Mesodermal cell (in vitro differentiated cells): ENCODE data around the gene MRPS11.

Experiments used
- H3K27ac ChIP-seq: 2 replicates; pipeline ENCODE4 v1.7.0; 2013; ENCODE audit warnings: mild to moderate bottlenecking, low read depth, low read length, moderate library complexity; ENCODE audit not compliant: severe bottlenecking
- H3K36me3 ChIP-seq: 2 replicates; pipeline ENCODE4 v1.7.1; 2013; ENCODE audit warnings: mild to moderate bottlenecking, low read length, moderate library complexity; ENCODE audit not compliant: control insufficient read depth, insufficient read depth
- H3K4me1 ChIP-seq: one replicate; pipeline ENCODE4 v1.7.1; 2013; ENCODE audit warnings: mild to moderate bottlenecking, low read length; ENCODE audit not compliant: insufficient read depth, control insufficient read depth, poor library complexity, severe bottlenecking
- H3K4me3 ChIP-seq: 2 replicates; pipeline ENCODE4 v1.7.0; 2013; ENCODE audit warnings: low read length, control low read depth, mild to moderate bottlenecking; ENCODE audit not compliant: insufficient read depth, poor library complexity, severe bottlenecking; ENCODE audit errors: extremely low read depth
- H3K9me3 ChIP-seq: 2 replicates; pipeline ENCODE4 v1.7.1; 2013; ENCODE audit warnings: mild to moderate bottlenecking, low read length, moderate library complexity; ENCODE audit not compliant: control insufficient read depth
- WGBS, 2 experiments: methylation state at CpG; one replicate each; pipeline ENCODE4 v1.1.5; 2013; ENCODE audit warnings: missing lambda C conversion rate in 2 of 2; ENCODE audit not compliant: insufficient coverage in 2 of 2; 5-methylcytosine and 5-hydroxymethylcytosine counted together

The MRPS11 gene

DNA sequence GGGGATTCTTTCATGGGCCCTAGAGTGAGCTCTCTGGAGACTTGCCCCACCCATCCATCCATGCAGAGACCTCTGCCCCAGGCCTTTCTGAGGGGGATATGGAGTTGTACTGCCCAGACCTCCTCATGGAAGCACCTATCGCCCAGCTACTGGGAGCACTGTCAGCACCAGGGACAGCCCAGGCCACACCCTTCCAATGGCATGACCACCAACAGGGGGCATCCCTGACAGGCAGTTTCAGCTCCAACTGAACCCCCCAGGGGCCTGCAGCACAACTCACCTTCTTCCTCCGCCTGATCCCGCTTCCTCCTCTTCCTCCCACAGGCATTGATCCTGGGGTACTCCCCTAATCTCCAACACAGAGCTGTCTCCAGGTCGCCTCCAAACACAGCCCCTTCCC lies 21.8 kb downstream of the MRPS11 start:
- H3K4me3 ChIP-seq = no peak overlapping the region
- H3K27ac ChIP-seq = no peak overlapping the region
- H3K9me3 ChIP-seq = no peaks in the 10 kb centered on the region
- 72 to 84% methylated on average over 2 to 4 of the region's 4 CpGs for WGBS, 2 experiments
- H3K36me3 ChIP-seq = no peaks in the 10 kb centered on the region
- no peaks in the 10 kb centered on the region for H3K4me1 ChIP-seq

DNA sequence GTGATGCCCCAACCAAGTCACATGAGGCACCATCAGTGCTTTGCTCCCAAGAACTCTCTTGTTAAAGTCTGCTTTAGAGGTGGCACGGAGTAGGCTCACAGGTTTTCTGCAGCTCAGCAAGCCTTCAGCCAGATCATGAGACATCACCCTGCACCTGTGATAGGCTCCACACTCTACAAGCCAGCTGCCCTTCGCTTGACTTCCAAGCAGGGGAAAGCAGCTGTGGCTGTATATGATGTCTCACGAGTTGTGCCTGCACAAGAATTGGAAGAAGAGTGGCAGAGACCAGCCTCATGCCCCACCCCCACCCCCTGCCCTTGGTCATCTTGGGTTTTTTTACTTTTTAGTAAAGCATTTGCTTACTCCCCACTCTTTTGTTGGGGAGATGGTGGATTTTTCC lies 22.5 kb downstream of the MRPS11 start:
- Histone ChIP-seq H3K9me3 (no peaks in the 10 kb centered on the region), H3K27ac (no peak overlapping the region), H3K36me3 (no peaks in the 10 kb centered on the region), H3K4me3 (no peak overlapping the region), H3K4me1 (no peaks in the 10 kb centered on the region)
- WGBS, 2 experiments = 83 to 93% methylated on average over 2 to 3 of the region's 3 CpGs

DNA sequence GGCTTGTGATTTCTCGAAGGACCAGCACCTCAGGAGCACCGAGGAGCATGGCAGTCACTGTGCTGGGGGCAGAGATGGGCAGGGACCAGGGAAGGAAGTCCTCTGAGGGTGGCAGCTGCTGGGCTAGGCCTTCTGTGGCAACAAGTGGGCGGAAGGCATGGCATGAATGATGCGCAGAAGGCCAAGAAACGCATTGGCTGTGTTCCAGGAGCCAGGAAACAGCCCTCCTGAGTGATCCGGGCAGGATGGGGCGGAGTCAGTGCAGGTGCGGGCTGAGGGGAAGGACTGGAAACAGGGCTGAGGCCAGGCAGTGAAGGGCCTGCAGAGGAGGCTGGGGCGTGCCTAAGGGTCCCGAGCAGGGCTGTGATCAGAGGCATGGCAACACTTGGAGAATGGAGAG lies 23.6 kb downstream of the MRPS11 start:
- Histone ChIP-seq H3K9me3 (no peaks in the 10 kb centered on the region), H3K4me3 (no peak overlapping the region), H3K27ac (no peak overlapping the region), H3K36me3 (no peaks in the 10 kb centered on the region), H3K4me1 (no peaks in the 10 kb centered on the region)
- 81 to 82% methylated on average over 9 to 10 of the region's 10 CpGs for WGBS, 2 experiments

DNA sequence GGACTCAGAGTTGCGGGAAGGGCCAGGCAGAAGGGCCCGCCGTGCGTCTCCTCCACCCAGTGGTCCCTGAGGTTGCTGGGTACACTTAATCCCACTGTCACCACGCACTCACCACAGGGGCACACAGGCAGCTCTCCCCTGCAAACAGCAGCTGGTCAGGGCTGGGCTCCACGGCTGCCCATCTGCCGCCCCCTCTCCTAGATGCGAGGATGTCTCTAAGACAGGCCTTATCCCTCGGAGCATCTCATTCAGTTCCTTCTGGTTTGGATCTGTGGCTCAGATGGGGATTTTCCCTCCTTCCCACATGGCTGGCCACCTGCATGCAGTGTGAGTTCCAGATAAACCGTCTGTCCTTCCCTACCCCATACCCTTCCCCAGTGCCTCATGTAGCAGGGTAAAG lies 26.3 kb downstream of the MRPS11 start:
- H3K36me3 ChIP-seq = no peaks in the 10 kb centered on the region
- WGBS, 2 experiments = 89 to 92% methylated on average over 9 of the region's 10 CpGs
- no peak overlapping the region for H3K4me3 ChIP-seq
- no peaks in the 10 kb centered on the region for H3K4me1 ChIP-seq
- no peaks in the 10 kb centered on the region for H3K9me3 ChIP-seq
- no peak overlapping the region for H3K27ac ChIP-seq

DNA sequence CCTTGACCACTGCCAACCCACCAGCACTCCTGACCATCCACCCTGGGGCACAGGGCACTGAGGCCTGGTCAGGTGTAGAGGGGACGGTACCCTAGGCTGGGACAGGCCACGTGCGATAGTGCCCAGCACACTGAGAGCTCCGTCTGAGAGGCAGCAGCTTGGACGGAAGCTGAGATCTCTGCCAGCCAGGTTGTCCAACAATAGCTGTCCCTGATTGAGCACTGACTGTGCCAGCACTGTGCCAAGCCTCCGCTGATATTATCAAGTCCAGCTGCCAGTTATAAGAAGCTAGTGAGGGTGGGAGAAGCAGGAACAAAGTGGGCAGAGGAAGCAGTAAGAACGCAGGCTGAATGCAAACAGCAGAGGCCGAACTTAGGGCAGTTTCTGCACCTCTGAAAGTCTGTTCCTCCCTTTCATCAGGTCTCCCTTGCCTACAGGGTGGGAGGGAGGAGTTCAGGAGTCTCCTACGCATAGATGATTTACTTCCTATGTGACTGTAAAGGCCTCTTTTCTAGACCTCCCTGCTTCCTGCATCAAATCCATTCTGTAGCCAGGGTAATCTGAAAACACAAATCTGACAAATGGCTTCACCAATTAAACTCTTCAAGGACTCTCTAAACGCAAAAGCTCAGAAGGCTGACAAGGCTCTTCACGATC lies 29.7 kb downstream of the MRPS11 start:
- H3K4me3 ChIP-seq = no peak overlapping the region
- H3K4me1 ChIP-seq = no peaks in the 10 kb centered on the region
- H3K27ac ChIP-seq = no peak overlapping the region
- H3K9me3 ChIP-seq = no peaks in the 10 kb centered on the region
- H3K36me3 ChIP-seq = no peaks in the 10 kb centered on the region
- WGBS, 2 experiments = 83 to 94% methylated on average over 8 to 9 of the region's 11 CpGs

DNA sequence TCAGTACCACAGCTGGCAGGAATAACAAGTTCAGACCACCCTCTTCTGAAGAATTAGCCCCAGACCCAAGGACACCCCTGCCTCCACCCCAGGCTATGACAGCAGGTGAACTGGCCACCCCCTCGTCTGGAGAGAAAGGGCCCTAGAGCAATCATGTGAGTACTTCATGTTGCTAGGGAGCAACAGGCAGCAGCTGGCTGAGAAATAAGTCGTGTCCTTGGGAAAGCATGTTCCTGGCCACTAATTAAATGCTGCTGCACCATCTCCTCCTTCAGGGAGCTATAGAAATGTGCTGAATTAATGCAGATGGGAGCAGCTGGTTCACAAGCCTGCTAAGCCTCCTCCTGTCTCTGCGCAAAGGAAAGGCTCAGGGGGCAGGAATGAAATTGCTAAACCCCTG lies 31.5 kb downstream of the MRPS11 start:
- Histone ChIP-seq H3K4me3 (no peak overlapping the region), H3K4me1 (no peaks in the 10 kb centered on the region), H3K27ac (no peak overlapping the region), H3K36me3 (no peaks in the 10 kb centered on the region), H3K9me3 (no peaks in the 10 kb centered on the region)
- WGBS, 2 experiments = 93 to 100% methylated on average over 2 to 3 of the region's 3 CpGs

DNA sequence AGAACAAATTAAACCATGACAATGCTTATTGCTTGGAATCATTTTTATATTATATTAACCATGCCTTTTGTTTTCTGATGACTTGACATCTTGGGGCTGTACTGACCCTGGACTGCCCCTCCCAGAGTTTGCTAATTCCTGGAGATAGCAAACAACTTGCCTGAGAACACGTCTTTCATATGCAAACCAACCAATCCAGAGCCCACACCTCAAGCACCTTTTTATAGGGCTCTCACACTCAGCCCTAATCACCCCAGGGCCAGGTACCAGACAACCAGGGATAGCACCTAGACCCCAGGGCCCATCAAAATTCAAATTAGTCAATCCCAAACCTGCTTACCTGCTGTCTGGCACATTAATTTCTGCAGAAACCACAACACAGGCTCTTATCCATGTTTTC lies 36.9 kb downstream of the MRPS11 start:
- peaks cover 10% of the 10 kb centered on the region for H3K36me3 ChIP-seq
- H3K4me1 ChIP-seq = no peaks in the 10 kb centered on the region
- H3K27ac ChIP-seq = no peak overlapping the region
- WGBS, 2 experiments = 57 to 60% methylated on average over 1 of the region's 1 CpG
- H3K4me3 ChIP-seq = no peak overlapping the region
- H3K9me3 ChIP-seq = no peaks in the 10 kb centered on the region

DNA sequence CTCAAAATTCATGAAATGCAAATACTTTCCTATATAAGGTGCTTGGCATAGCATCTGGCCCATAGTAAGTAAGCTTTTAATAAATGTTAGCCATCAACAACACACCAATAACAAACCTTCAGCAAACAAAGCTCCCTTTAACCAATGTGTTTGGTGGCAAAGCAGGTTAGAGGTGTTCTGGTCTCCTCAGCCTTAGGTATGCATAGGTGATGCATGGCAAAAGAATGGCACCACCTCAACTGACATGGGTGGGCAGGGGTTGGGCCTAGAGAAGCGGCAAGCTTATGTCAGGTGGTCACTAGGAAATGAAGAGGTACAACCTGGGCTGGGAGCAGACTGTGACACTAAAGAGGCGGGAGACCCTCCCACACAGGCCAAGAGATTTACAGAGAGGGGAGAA lies 38.2 kb downstream of the MRPS11 start:
- Histone ChIP-seq H3K4me1 (no peaks in the 10 kb centered on the region), H3K27ac (no peak overlapping the region), H3K9me3 (no peaks in the 10 kb centered on the region), H3K4me3 (no peak overlapping the region), H3K36me3 (peaks cover 14% of the 10 kb centered on the region)
- WGBS, 2 experiments = 100% methylated on average over 1 to 2 of the region's 2 CpGs

DNA sequence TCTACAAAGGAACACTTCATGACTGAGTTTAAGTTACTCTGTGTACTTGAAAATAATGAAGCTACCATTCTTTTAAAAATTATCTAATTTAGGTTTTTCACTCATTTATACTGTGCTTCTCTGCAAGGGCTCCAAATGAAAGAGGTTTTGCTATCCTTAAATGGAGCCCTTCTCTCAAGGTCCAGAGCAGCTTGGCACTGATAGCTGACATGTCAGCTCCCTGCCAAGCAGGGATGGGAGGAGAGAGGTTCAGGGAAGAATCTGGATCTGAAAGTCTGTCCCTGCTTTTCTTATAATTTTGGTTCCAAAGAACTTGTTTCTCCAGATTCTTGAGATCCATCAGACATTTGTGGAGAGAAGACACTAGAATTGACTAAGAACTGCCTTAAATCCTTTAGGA lies 39.1 kb downstream of the MRPS11 start:
- peaks cover 21% of the 10 kb centered on the region for H3K36me3 ChIP-seq

DNA sequence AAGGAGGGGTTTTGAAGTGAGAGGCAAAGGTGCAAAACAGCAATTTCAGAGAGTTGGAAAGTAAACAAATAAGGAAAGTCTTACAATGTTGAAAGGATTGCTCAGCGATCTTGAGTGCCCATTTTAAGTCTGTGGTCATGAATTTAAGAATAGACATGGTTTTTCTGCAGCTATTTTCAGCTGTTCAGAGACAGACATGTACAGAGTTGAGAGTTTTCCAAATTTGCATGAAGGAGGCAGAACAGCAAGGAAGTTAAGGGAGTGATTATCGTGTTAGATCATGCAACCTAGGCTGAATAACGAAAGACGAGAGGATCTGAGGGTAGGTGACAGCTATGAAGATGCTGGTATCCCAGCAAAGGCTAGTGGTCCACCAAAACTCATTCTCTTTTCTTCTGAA lies 41.8 kb downstream of the MRPS11 start:
- Histone ChIP-seq H3K4me3 (no peak overlapping the region), H3K4me1 (peaks cover 5% of the 10 kb centered on the region), H3K36me3 (peaks cover 31% of the 10 kb centered on the region), H3K9me3 (no peaks in the 10 kb centered on the region), H3K27ac (no peak overlapping the region)
- WGBS, 2 experiments = 75 to 91% methylated on average over 4 of the region's 4 CpGs

More for the DNA sequence above, 39.1 kb downstream of the MRPS11 start:
- Histone ChIP-seq H3K4me1 (no peaks in the 10 kb centered on the region), H3K27ac (no peak overlapping the region), H3K4me3 (no peak overlapping the region), H3K9me3 (no peaks in the 10 kb centered on the region)

DNA sequence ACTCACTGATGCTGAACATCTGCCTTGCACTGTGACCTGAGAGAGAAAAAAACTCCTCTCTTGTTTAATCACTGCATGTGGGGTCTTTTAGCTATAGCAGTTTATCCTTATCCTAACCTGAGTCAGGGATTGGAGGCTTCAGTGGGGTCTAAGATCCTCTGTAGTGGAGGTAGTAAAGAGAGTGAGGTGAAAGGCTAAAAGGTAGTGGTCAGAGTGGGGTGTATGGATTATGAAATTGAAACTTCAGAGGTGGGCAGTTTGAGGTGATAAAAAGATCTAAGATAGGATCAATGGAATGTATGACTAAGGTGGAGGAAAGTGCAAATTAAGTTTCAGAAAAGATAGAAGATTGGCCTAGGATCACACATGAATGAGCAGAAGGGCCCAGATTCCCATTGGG lies 42.5 kb downstream of the MRPS11 start:
- Histone ChIP-seq H3K36me3 (peaks cover 33% of the 10 kb centered on the region), H3K27ac (no peak overlapping the region), H3K4me3 (no peak overlapping the region), H3K9me3 (no peaks in the 10 kb centered on the region), H3K4me1 (peaks cover 5% of the 10 kb centered on the region)
